RPMI7951 (cell line): ENCODE results near the gene ANKH. TPM values are rescaled to one million over a fixed set of nuclear protein-coding genes. Genes with fewer than 3 reads are reported as not detected.
A peak's percentile ranks its signal among the peaks of the same experiment; 100 is the strongest.
"Not testable (repeated sequence)": the region's sequence is repeated elsewhere in the genome, so short reads cannot be mapped to it uniquely, and the experiment has no call there.

Source experiments
- DNase-seq: peaks from one replicate; pipeline ENCODE4 v3.0.0-alpha.2; 2012; ENCODE audit warnings: low read depth
- total RNA-seq: library from RNA; depleted of rRNA; stranded (reverse); fragments of >200 nt; shearing (Covaris generic); gene quantifications from 2 replicates; pipeline ENCODE4 v1.2.3, GENCODE V29; 2014

Gene ANKH
- total RNA-seq, 1 experiment from 2014 or later, result 70.5 TPM

- no peak for DNase-seq
These were observed 16.2 kb downstream of the ANKH start for GRCh38 chr5:14855366-14855765.

GRCh38 chr5:14854799-14855198, 16.8 kb downstream of the ANKH start:
- DNase-seq, result no peak

DNA sequence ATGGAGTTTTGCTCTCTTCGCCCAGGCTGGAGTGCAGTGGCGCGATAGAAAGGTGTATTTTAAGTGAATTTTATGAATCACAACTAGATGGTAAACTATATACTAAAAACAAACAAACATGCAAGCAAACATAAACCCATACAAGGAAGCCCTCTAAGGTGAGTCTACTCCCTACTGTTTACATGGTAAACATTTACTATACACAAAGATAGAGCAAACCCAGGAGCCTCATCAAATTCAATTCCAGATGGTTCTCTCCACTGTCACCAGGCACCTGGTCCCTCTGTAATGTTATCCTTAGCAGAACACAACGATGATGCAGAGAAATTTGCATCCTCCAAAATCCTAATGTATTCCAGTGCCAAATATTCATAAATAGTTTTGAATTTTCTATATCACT, 17.9 kb downstream of the ANKH start:
- no peak for DNase-seq

DNA sequence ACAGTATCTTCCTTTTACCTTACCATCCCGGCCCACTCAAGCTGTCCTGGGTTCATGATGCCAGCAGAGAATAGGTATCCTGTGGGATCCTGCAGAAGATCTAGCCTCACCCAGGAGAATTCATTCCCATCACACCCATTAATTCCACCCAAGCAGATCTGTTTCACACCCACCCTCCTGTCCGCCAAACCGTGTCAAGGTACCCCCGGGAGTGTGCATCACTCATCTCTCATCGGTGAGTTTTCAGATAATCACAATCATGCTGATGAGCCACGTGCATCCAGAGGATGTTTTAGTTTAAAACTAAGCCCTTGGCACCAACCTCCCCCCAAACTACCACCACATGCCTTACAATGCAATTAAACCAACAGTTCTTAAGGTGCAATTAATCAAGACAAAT, 18.8 kb downstream of the ANKH start:
- no peak for DNase-seq

DNA sequence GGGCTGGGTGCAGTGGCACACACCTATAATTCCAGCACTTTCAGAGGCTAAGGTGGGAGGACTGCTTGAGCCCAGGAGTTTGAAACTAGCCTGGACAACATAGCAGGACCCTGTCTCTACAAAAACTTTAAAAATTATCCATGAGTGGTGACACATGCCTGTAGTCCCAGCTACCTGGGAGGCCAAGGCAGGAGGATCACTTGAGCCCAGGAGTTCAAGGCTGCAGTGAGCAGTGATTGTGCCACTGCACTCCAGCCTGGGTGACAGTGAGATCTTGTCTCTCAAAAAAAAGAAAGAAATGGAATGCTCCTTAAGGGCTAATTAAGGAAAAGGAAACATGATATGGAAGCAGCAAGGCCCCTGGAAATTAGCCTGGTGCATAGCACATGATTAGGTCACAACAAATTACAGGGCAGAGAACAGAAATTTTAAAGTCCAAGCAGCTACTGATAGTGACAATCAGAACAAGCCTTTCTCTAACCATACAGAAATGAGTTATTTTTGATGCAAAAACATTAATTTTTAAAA, 19.5 kb downstream of the ANKH start:
- DNase-seq, result no peak

DNA sequence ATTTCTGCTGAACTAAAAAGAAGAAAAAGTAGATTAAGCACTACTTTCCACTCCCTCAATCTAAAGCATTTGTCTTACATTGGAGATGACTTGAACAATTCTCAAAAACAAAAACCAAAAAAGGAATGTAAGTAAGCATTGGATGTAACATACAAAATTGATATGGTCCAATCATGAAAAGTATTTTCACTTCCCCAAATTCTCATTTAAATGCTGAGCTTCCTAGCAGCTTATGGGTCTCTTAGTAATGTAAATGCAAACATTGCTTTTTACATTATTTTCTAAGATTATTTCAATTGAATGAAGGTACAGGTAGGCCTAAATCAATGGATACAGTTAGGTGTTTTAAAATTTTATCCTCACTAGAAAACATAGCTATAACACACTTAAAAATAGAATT, 20.0 kb downstream of the ANKH start:
- no peak for DNase-seq

- no peak for DNase-seq
These were observed 20.5 kb downstream of the ANKH start for GRCh38 chr5:14851050-14851419.

DNA sequence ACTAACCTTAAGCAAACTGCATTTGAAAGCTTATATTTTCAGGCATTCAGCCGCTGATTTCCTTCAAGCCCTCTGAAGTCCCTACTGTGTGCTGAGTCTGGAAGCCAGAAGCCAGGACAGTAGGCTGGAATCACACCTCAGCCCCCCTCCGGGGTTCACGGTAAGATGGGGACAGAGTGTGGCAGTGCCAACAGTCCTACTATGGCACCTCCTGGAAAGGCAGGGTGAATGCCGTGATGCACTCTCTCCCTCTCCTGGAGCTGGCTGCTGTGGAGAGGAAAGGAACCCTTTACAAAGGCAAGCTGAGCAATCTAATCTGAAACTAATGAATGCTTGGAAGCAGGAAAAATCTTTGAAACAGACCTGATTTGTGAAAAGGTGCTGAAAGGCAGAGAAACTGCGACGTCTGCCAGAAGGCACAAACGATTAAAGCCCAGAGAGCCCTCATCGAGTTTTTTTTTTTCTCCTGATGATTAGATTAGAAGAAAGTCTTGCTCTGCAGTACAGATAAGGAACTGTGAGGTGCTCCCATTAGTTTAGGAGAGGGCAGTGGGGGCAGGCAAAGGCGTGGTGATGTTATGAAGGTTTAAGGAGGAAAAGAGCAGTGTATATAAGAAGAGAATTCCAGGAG, 21.0 kb downstream of the ANKH start:
- DNase-seq, result no peak

DNA sequence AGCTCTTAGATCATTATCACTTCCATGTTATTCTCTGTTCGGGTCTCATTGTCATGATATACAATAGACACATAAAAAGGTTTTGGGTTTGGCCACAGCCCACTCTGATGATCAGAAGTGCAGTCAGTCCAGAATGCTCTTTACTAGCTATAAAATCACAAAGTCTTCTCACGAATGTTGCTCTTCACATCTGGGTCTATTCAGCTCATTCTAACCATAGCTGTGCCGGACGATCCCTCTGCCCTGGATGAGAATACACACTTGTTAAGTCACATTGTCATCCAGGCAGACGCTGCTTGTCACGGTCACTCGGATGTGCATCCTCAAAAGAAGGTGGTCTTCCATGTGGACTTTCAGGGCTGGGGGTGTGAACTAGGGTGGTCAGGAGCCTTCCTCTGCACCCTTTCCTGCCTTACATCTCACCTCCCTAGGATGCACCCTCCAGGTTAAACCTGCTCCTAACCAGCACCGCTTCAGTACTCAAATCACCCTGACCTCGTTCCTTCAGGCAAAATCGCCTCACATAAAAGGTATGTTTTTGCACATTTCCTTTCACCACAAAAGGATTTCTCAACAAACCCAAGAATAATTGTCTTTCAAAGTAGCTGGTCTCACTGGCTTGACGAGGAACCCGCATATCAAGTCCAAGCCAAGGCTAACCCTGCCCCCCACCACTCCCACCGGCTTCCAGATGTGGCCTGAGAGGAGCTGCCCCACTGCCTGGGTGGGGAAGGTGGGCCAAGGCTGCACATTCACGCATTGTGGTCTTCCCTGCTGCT, 21.9 kb downstream of the ANKH start:
- DNase-seq, result peak; percentile 79

- not testable (repeated sequence) for DNase-seq
These were observed 22.6 kb downstream of the ANKH start for GRCh38 chr5:14848942-14849341.

GRCh38 chr5:14848385-14848784, 23.2 kb downstream of the ANKH start:
- no peak for DNase-seq

GRCh38 chr5:14847471-14847870, 24.1 kb downstream of the ANKH start:
- DNase-seq, result no peak

DNA sequence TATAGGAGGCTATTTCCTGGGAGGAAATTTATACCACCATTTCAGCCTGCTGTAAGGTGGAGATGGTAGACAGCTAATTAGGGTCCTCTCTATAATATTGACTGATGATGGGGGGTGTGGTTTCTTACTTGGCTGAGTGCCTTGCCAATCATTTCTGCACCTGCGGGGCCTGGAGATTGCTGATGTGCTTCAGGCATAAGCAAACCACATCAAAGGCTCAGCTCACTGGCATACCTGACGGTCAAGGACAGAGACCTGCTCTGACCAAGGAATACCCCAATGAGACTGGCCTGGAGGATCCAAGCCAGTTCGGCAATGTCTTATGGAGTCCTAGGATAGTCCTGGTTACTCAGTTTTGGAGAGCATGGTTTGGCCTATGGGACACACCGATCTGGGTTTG, 29.5 kb downstream of the ANKH start:
- DNase-seq, result no peak

GRCh38 chr5:14840624-14841023, 31.0 kb downstream of the ANKH start:
- DNase-seq, result no peak

GRCh38 chr5:14838396-14839319, 32.9 kb downstream of the ANKH start:
- DNase-seq, result no peak

GRCh38 chr5:14837423-14838122, 34.0 kb downstream of the ANKH start:
- DNase-seq, result not testable (repeated sequence)

DNA sequence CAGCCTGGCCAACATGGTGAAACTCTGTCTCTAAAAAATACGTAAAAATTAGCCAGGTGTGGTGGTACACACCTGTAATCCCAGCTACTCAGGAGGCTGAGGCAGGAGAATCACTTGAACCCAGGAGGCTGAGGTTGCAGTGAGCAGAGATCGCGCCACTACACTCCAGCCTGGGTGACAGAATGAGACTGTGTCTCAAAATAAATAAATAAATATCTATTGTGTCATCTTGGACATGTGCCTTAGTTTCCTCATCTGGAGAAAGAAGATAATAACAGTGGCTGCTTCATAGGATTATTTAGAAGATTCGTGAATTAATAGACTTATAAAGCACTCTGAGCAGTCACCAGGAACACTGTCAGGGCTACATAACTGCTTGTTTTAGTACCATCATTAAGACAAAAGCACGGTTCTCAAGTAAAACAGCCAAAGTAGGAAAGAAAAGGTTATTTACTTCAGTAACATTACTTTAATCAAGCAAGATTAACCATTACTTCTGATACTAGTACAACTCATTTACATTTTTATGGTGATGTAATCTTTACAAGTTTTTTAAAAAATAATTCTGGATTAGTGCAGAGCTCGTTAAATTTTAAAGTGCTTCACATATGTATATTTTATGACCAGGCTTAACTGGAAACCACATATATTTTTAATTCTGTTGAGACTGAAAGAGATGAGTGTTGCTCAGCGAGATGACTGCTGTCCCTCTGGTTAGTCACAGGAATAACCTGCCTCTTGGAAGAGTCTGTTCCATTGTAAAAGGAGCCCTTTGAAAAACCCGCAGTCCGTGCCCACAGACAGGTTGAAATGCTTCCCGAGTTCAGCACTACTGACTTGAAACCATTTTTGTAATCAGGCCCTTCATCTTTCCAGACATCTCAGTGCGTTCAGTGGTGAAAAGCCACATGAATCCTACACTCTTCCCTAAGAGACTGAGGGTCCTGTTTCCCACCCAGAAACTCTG, 36.7 kb downstream of the ANKH start:
- peak; percentile 70 for DNase-seq

DNA sequence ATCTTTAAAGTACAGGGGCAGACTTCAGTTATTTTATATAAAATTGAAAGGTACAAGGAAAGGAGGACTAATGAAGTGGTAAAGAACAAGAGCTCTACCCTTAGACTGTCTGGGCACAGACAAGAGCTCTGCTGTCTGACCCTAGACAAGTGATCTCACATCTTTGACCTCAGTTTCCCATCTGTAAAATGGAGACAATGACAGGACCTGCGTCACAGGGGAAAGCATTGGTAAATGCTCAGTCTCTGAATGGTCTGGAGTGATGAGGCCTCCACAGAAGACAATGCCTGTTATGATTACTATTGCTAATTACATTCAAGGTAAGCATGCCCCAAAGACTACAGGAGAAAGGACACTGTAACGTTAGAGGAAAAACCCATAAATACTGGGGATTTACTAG, 37.5 kb downstream of the ANKH start:
- no peak for DNase-seq

DNA sequence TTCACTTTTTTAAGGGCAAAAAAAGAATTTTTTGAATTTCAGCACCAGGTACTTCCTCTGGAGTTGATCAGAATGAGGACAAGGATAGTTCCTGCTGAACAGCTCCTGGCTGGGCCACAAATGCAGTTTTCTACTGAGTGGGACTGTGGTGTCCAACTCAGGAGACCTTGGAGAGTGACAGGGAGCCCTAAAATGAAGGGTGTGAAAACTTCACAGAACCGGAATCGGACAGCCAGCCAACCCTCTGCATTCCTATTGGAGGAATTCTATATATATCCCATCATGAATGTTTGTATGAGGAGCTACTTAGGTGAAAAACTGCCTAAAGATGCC, 40.6 kb downstream of the ANKH start:
- peak; percentile 27 for DNase-seq

DNA sequence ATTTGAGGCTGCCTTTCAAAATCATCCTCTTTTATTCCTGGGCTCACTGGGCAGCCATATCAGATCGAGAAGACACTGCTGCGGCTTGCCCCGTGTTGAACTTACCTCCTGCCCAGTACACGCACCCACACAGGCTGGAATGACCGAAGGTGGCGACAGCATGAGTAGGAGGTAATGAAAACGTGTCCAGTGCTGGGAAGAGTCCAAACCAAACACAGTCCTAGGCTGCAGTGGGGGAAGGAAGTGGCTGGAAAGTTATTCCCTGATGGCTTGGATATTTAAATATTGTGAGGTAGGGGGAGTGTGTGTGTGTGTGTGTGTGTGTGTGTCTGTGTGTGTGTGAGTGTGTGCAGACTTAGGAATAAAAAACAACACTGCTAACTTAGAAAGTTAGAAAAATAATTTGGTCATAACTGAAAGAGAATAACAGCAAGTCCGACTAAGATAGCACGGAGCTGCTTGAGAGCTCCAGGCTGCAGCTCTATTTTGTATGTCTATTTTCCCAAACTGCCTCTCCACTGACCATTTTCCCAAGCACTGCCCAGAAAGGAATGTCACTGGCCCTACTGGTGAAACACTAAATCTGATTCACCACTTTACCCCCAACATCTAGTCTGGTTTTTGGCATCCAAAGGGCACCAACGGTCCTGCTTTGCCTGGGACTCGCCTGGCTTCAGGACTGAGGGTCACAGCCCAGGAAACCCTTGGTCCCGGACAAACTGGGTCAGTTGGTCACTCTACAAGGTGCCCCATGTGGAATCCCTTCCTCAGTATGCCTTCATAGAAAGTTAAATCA, 41.2 kb downstream of the ANKH start:
- peak; percentile 58 for DNase-seq
